HG03196 (cell line): ENCODE data around the gene HOXD8.

Experiments
- ATAC-seq: cut with Tn5 transposase; IDR thresholded peaks from one replicate; pipeline ENCODE4 v1.9.1; 2021; ENCODE audit not compliant: unreplicated experiment

Gene HOXD8

DNA sequence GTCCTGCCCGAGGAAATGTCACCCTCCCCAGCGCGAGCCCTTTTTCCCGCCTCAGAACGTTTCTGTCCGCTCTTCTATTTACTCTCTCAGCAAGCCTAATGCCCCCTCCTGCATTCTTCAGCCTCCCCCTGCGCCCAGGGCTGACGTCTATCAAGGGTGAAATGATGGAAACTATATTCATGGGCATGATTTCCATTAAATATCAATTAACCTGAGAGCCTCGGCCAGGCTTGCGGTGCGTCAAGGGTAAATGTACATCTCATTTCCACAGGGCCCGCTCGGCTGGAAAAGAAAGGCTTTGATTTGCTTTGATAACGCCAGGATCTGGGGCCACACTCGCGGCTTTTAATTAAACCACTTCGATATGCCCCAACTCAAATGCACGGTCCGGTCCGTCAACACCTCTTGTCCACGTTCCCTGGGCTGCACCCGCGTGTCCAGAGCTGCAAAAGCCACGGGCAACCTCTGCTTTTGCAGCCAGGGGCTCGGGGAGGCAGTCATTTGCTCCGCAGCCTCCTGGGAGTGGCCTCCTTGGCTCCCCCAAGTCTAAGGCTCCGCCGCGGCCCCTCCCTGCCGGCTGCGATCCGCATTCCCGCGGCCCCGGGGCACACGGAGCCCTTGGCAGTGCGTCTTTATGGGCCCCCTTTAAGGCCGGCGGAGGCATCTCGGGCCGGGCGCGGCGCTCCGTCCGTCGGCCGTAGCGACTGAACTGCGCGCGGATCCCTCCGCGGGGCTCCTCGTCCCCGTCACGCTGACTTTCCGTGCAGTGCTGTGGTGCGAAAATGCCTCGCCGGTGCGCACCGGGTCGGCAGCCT is at the start of gene HOXD8:
Gene HOXD8 (plus strand): TSS at position 724 of the 815 bp plus-strand sequence. CDS start 662 bp downstream, outside the sequence.
- no peak for ATAC-seq

DNA sequence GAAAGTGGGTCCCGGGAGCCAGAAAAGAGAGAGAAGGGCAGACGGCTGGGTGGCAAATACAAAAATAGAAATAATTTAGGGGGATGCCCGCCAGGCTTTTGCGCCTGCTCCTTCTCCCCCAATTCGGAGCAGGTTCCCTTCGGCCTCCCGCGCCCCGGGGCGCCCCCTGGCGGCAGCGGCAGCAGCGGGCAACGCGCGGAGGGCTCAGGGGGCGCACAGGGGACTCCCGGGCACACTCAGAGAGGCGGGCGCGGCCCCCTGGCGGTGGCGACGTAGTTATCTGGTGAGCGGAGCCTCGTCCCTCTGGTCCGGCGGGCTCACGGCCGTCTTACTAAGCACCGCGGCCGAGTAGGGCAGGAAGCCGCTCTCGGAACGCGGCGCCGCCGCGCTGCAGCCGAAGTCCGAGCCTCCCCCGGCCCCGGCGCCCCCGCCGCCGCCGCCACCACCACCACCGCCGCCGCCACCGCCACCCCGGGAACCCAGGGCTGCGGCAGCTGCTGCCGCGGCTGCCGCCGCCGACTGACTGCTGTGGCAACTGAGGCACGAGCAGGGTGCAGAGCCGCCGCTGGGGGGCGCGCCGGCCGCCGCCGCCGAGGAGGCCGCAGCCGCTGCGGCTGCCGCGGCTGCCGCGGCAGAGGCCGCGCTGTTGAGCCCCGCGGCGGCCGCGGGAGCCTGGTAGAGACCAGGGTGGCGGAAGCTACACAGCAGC is 49.5 kb upstream of the HOXD8 start:
- ATAC-seq = no peak

DNA sequence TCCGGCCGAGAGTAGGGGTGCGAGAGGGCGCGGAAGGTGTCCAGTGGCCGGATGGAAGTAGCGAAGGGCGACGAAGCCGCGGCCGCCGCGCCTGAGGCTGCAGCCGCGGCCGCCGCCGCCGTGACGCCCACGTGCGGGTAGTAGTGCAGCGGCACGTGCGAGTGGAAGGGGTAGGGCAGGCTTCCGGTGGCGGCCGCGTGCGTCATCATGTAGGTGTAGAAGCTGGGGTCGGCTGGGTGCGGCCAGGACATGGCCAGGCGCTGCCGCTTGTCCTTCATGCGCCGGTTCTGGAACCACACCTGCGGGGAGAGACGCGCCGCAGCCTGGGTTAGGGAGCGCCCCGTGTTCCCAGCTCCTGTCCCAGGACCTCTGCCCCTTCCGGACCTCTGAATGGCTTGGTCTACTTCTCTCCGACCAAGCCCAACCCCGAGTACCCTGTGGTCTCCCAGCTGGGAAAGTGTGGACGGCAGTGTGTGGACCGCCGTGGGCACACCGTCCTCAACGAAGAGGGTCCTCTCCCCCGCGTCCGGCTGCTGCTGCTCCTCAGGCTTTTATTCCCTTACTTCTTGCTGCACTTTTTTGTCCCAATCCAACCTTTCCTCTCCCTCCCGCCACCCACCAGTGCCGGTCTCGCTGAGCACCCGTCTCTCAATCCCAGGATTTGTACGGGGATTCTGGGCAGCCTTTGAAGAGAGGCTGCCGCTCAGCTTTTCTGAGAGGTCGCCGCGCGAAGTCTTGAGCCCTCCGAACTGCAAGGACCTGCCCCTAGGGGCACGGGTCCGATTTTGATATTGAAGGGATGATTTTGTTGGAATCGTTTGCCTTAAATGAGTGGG is 48.7 kb upstream of the HOXD8 start:
- ATAC-seq = no peak

DNA sequence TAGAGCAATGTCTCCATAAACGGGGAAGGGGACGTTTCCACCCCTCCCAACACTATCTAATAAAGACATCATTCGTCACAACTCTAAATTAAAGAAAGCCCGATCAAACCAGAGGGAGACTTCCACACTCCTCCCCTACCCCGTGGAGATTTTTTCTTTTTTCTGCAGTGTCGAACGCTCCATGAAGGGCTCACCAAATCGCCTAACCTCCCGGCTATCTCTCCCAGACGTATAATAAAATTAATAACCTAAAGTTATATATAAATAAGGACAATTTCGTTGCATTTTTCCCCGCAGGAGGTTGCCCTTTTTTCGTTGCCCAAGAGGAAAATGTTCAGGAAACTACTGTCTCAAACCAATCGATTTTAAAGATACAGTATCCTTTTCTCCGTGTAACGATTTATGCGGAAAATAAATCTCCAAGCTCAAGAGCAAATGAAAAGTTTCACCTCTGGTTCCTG is 48.1 kb upstream of the HOXD8 start:
- no peak for ATAC-seq

DNA sequence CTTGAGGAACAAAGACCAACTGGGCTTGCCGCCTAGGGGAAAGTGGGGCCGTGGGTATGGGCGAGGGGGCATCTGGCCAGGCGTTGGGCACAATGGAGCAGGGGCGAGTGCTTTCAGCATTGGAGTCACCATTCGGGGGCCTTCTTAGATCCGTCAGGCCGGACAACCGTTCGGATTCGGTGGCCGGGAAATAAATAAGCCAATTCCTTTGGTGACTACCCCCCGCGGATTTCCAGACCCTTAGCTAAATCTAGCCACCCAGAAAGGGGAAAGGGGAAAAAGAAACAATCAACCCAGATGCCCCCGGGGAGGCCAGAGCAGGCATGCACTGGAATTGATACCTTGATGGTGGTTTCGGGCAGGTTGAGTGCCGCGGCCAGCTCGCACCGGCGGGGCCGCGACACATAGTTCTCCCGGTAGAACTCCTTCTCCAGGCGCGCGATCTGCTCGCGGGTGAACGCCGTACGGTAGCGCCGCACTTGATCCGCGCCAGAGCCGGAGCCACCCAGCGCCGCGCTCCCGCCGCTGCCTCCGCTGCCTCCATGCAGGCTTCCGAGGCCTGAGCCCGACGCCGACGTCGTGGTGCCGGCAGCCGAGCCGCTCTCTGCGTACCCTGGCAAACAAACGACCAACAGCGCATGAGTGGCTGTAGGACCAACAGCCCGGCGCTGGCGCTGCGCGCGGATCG is 47.5 kb upstream of the HOXD8 start:
- ATAC-seq = no peak

DNA sequence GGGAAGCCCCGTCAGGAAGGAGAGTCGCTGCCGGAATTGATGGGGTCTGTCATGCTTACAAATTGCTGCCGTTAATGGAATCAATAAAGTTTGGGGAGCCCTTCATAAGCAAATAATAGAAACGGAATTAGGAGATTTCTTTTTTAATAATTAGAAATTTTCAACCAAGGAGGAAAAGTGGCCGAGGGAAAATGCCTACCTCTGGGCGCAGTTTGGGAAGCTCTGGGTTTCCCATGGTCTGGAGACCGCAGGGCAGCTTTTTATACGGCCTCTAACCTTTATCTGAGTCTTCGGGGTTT is 47.0 kb upstream of the HOXD8 start:
- no peak for ATAC-seq

DNA sequence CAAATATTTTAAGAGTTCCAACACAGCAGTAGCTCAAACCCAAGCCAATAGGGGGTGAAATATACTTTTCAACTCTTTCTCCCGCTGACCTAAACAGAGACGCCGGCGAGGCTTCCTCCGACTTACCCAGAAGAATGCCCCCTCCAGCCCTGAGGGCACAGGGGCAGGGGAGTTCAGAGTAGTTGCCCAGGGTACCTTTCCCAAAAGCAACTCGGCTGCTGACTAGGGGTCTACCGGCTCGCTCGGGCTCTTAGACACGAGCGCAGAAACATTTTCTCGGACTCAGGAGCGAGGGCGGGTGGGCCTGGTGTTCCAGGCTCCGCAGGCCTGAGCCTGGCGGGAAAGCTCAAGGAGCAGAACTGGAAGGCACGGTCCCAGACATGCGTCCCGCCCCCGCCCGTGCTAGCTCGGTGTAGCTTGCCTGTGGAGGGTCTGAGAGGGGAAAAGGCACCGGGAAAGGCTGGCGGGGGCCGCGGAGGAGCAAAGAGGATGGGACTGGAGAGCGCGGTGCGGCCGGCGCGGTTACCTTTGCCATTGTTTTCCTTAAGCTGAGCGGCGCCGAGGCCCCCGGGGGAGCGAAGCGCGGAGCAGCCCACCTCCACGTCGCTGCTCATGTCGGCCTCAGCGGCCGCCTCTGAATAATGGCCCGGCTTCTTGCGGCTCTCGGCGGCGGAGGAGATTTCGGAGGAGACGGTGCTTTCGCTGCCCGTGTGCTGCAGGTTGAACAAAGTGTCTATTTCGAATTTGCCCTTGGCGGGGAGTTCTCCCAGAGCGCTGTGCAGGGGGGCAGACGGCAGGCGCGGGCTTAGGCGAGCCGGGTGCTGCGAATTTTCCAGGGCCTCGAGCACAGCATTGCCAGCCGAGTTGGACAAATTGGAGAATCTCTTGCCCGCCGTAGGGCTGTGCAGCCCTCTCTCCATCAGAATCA is 46.4 kb upstream of the HOXD8 start:
- ATAC-seq = no peak

DNA sequence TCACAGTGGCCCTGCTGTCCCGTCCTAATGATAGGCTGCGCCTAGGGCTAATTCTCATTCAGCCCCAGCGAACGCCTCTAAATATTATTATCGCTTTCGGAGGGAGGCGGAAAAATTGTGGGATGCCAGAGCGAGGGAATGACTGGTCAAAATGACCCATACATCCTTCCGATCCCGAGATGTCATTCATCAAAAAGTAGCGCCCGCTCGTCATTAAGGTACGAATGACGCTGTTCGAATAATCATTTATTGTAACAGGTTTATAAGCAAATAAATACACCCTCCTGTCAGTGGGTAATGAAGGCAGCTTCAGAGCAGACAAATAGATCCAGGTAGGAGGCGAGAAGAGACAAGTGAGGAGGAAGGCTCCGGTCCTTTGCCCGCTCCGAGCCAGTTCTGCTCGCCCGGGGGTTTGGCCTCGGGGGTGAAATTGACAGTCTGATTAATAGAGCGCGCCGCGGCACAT is 45.7 kb upstream of the HOXD8 start, which contains the start of gene EVX2:
Gene EVX2 (minus strand): TSS at position 167 of the 466 bp plus-strand sequence. CDS start 186 bp downstream, outside the sequence.
- ATAC-seq = no peak

DNA sequence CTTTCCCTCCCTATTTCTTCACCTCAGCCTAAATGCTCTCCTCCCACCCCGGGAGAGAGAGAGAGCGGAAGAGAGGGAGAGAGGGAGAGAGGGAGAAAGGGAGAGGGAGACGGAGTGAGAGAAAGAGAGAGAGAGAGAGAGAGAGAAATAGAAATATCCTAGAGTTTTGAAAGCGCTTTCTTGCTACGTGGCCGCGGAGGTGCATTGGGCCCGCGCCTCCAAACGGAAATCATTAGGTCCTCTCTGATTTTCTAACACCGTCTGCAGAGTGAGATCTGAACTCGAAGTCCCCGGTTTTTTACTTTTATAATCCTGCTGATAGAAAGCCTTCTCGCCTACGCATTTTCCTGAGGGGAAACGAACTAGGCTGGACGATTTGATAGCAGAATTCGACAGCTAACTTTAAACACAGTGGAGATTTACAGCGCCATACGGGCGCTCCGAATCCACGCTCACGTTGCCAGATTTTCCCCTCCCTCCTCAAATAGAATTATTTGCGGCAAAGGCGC is 44.8 kb upstream of the HOXD8 start:
- no peak for ATAC-seq

DNA sequence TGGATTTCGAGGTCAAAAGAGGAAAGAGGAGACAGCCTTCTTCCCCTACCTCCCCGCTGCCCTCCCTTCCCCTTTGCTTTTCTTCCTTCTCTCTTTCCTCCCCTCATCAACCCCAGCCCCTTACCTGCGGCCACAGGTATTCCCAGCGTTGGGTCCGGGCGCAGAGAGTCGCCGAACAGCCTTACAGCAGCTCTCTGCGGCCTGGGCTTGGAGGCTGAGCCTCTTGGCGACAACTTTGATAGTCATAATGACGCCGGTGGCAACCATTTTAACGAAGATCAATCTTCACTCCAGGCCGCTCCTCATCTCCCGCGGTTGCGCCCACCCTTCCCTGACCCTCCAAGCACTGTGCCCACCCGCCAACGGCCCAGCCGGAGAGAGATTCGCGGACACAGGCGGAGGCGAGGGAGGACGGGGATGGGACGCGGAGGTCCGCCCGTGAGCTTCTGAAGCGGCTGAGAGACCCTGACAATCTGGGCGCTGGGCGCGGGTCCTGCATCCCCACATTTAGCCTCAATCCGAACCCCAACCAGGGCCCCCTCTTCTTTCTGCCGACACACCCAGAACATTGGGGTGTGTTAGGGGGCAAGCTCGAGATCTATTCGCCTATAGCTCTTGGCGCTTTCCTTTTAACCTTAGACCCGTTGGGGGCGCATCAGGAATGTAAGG is 44.3 kb upstream of the HOXD8 start:
- no peak for ATAC-seq

DNA sequence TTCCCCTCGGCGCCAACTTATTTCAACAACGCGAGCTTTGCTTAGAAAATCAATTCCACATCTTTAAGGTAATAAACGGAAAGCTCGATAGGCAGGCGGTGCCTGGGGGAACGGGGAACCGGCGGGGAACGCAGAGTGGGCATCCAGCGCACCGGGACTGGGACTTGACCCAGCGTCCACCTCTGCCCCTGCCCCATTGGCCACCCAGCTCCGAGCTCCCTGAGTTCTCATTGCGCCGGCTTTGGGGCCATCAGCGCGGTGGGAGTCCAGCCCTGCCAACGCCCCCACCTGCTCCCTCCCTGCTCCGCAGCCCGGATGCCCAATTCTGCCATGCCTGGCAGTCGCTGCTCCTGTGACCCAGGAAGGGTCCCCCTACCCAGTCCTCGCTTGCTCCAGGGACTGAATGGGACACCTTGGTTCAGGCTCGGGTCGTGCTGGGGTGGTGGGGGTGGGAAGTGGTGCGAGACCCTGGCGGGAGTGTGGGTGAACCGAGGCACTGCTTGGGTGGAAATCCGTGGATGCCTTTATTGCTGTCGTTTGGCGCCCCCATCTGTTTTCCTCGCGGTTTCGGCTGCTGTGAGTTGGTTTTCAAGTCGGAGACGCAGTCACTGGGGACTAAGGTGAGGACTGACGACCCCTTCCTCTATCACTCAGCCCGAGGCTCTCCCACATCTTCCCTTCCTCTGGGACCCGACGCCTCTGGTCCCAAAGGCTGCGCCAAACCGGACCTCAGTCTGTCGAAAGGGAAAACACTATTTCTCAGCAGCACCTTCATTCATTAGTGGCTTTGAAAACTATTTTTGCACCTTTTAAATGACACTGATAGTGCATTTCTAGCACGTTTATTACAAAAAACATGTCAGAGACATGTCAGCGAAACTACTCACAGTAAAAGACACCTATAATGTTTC is 43.4 kb upstream of the HOXD8 start:
- ATAC-seq = no peak

DNA sequence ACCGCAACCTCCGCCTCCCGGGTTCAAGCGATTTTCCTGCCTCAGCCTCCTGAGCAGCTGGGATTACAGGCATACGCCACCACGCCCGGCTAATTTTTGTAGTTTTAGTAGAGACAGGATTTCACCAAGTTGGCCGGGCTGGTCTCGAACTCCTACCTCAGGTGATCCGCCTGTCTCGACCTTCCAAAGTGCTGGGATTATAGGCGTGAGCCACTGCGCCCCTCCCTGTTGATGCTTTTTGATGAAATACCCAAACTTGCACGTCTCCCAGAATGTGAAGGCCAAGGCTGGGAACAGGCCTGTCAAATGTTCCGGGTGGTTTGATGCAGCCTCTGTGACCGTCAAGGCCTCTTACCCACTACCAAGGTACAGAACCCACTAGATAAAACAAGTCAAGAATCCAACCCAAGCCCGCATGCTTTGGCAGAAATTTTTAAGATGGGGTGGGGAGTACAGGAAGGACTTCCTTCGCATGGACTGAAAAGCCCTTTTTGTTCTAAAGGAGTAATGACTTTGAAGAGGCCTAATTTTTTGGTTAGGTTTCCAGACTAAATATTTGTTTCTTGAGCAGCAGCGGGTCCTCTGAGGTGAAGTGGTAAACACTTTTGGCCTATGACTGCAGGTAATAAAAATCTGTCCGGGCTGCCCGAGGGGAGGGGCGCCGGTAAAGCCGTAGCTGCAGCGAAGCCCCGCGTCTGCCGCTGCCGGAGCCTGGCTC is 42.0 kb upstream of the HOXD8 start:
- no peak for ATAC-seq

DNA sequence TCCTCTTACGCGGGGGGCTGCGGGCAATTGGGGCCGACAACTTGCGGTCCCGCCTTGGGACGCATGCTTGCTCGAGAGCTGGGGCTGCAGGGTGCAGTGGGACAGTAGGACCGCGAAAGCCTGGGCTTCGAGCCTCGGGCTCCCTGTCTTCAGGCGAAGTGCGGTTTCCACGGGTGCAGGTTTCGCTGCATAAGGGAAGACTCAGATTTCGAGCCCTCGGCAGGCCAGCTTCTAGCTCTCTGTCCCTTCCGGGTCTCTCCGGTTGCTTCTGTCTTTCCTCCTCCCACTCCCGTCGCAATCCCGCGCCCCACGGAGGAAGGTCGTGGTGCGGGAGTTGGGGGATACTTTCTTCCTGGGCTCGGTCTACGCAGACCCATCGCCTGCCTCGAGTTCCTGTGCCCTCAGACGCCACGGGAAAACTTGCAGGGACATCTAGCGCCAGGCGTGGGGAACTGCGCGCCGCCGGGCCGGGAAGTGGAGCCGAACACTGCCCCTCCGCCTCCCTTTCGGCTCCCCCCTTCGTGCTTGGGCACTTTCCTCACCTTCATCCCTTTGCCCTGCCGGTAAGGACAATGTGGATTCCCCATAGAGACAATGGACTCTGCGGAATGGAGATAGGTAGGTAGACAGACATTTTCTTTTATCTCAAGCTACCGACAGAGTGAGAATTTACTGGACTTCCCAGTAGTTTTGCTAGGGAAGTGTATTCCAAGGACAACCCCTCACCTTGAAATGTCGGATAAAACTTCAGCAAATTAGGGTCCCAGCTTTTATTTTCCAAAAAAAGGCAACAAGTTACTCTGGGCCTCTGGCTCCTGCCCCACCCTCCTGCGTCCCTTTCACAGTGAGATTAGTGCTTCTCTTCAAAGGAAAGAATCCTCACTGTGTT is 41.2 kb upstream of the HOXD8 start:
- no peak for ATAC-seq

DNA sequence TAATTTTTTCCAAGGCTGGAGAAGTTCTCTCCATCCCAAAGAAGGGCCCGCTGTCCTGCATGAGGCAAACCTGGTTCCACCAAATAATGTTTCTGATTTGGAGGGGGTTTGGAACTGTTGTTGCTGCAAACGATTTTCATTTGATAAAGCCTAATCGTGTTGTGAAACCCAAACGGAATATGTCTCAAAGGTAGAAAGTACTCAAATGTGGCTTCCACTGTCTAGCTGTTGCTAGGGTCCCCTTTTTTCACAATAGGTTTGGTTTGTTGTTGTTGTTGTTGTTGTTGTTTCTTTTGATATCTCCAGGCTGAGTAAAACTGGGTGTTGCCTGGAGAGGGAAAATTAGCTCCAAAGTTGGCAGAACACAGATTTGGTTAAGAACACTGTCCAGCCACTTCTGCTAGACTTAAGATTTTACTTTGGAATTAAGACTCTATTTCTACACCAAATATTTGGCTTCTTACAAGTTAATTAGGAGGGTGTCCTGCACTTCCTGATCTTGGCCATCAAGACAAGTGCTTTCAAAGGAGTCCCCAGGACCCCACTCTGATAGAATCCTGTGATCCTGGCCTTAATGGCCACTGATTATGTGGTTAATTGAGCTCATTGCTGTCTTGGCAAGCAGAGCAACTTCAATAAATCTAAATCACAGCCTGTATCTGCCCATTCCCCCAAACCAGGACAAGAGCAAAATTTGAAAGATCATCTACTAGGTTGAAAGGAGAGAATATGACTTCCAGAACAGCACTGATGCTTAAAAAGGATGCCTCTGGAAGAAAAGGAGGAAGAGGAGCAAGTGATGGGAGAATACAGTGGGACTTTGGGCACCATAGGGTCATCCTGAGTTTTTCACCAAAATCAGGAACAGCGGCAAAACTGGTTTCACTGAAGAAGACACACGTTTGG is 40.3 kb upstream of the HOXD8 start:
- ATAC-seq = no peak

DNA sequence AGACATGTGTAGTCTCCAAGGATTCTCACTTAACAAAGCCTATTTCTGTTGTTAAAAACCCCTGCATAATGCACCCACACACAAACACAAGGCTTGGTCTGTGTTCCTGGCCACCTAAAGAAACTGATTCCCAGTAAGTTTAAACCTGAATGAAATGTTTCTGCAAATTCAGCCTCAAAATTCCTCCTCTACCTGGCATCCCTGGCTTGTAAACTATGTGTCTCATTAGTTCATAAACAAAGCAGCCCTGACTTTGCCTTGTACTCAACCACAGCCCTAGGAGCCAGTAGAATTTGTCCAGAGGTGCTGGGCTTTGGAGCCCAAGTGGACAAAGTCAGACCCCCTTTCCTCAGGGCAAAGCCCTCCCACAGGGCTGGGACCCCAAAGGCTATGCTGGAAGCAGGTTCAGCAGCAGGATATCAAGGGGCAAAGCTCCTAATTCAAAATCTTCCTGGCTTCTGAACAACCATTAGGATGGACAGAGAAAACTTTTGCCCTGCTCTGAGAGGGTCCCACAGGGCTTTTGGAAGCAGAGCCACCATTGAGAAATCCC is 39.6 kb upstream of the HOXD8 start:
- ATAC-seq = no peak
